ENCODE data around the gene RPE.

- no peak for TF ChIP-seq CTCF (IDR thresholded peaks at IDR 0.05)
- TF ChIP-seq POLR2A (IDR thresholded peaks at IDR 0.05) = no peak
Measured at GRCh38 chr2:209970271-209970670, 32.2 kb upstream of the RPE start.
